ENCODE measurements around the gene ZSCAN23.

The ZSCAN23 gene

GRCh38 chr6:28384143-28384533 is 59.2 kb downstream of the ZSCAN23 start:
- DNase-seq (ENCODE audit: low read depth, low spot score), result no peak
- TF ChIP-seq CTCF (IDR thresholded peaks at IDR 0.05; ENCODE audit: insufficient read depth, low read length, missing control alignments), result no peak
- no peak overlapping the region for H3K4me3 ChIP-seq (ENCODE audit: low read depth, low read length)
- POLR2A ChIA-PET, result no interaction called here
- CTCF ChIA-PET, result interaction anchor here (0.6 to 3.8 kb wide), 7 partner anchors 10 to 301 kb away, joined by 3 to 29 read pairs (median 4); partner anchors contain the start of gene ZSCAN12

- H3K4me3 ChIP-seq (ENCODE audit: low read depth, low read length), result peak overlapping the region; percentile 50
- no peak for DNase-seq (ENCODE audit: low read depth, low spot score)
- peak; percentile 21 for TF ChIP-seq CTCF (IDR thresholded peaks at IDR 0.05; ENCODE audit: insufficient read depth, low read length, missing control alignments)
- ChIA-PET CTCF (interaction anchor here (0.6 to 3.8 kb wide), 8 partner anchors 10 to 302 kb away, joined by 3 to 29 read pairs (median 4); partner anchors contain the start of gene ZSCAN12), POLR2A (no interaction called here)
These were observed 59.8 kb downstream of the ZSCAN23 start for GRCh38 chr6:28383235-28384142.
